ENCODE results near the gene TSGA10IP. TPM values are rescaled to one million over a fixed set of nuclear protein-coding genes. Genes with fewer than 3 reads are reported as not detected.

TSGA10IP gene
- total RNA-seq, 1 donor from 2014 or later, result not detected

DNA sequence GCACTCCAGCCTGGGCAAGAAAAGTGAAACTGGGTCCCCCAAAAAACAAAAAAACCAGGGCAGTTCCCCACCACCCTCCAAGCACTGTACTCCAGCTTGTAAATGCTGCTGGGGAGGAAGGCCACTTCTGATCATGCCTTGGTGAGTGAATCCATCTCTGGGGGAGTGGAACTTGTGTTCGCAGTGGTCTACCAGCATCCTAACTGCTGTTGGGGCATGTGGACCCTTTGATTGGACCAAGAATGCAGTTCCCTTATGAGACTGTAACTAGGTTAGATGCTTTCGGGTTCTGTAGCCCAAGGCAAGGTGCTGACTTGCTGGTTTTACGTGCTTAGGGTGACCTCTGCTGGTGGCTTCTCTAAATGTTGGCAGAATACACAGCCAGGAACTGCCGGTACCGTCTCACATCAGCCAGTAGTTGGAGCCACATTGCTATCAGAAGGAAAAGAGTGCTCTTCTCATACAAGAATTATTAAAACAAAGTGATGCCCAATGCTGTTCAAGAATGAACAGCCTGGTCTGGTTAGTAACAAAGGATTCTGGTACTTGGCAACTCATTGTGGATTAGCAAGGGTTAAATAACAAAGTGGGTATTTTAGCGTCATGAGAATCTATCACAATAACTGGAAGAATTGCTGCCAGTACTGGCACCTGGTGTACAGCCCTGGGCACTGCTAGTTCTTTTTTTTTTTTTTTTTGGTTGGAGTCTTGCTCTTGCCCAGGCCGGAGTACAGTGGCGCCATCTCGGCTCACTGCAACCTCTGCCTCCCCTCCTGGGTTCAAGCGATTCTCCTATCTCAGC lies 43.7 kb downstream of the TSGA10IP start:
- Histone ChIP-seq H3K9ac (ENCODE audit: low read length) (no peak overlapping the region), H3K27me3 (ENCODE audit: insufficient read depth, low read length) (no peaks in the 10 kb centered on the region), H3K4me2 (ENCODE audit: low read length) (no peak overlapping the region), H3K27ac (ENCODE audit: low read depth, low read length) (no peak overlapping the region), H3K36me3 (ENCODE audit: insufficient read depth, low read length) (no peaks in the 10 kb centered on the region), H3K4me3 (ENCODE audit: insufficient read depth, low read depth, low read length) (no peak overlapping the region), H2AFZ (ENCODE audit: low read depth, low read length) (no peak overlapping the region), H4K20me1 (ENCODE audit: insufficient read depth, low read length) (no peaks in the 10 kb centered on the region), H3K4me1 (ENCODE audit: insufficient read depth, low read length) (no peaks in the 10 kb centered on the region), H3K9me3 (ENCODE audit: insufficient read depth, low read depth, low read length) (no peaks in the 10 kb centered on the region), H3K79me2 (ENCODE audit: insufficient read depth, low read length) (no peaks in the 10 kb centered on the region)
- DNase-seq (ENCODE audit: low read depth) (peak; percentile 83), FAIRE-seq (peak; percentile 97)
- TF ChIP-seq, protein P1, sequence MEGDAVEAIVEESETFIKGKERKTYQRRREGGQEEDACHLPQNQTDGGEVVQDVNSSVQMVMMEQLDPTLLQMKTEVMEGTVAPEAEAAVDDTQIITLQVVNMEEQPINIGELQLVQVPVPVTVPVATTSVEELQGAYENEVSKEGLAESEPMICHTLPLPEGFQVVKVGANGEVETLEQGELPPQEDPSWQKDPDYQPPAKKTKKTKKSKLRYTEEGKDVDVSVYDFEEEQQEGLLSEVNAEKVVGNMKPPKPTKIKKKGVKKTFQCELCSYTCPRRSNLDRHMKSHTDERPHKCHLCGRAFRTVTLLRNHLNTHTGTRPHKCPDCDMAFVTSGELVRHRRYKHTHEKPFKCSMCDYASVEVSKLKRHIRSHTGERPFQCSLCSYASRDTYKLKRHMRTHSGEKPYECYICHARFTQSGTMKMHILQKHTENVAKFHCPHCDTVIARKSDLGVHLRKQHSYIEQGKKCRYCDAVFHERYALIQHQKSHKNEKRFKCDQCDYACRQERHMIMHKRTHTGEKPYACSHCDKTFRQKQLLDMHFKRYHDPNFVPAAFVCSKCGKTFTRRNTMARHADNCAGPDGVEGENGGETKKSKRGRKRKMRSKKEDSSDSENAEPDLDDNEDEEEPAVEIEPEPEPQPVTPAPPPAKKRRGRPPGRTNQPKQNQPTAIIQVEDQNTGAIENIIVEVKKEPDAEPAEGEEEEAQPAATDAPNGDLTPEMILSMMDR (IDR thresholded peaks at IDR 0.05; ENCODE audit: insufficient read depth, low read depth, low read length), result peak; percentile 100
- no peak for TF ChIP-seq EZH2 (IDR thresholded peaks at IDR 0.05; ENCODE audit: insufficient read depth, low read length)
- Mint-ChIP-seq H3K27ac (ENCODE audit: unreplicated experiment) (no peak overlapping the region), H3K27me3 (ENCODE audit: low read depth, unreplicated experiment) (no peaks in the 10 kb centered on the region), H3K9me3 (ENCODE audit: unreplicated experiment) (no peaks in the 10 kb centered on the region), H3K4me1 (ENCODE audit: low read depth, unreplicated experiment) (no peaks in the 10 kb centered on the region), H3K36me3 (ENCODE audit: low read depth, unreplicated experiment) (peaks cover 3% of the 10 kb centered on the region), H3K4me3 (ENCODE audit: unreplicated experiment) (peak overlapping the region; percentile 35)

DNA sequence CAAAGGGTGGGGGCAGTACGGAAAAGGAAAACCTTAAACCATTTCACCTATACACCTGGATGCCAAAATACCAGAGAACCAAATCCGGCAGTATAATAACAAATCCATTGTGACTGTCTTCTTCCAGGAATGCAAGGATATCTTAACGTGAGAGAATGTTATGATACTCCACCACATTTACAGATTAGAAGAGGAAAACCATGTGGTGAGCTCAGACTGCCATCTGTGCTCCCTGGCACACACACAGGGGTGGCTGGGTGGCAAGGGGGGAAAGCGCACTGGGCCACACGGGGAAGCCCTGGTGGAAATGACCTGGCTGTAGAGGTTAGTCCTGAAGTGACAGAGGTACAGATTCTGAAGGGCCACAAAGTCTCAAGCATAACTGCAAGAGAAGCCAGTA lies 46.8 kb downstream of the TSGA10IP start:
- Mint-ChIP-seq H3K27ac (ENCODE audit: unreplicated experiment) (no peak overlapping the region), H3K4me3 (ENCODE audit: unreplicated experiment) (no peak overlapping the region), H3K4me1 (ENCODE audit: low read depth, unreplicated experiment) (no peaks in the 10 kb centered on the region), H3K9me3 (ENCODE audit: unreplicated experiment) (no peaks in the 10 kb centered on the region), H3K36me3 (ENCODE audit: low read depth, unreplicated experiment) (peaks cover 5% of the 10 kb centered on the region), H3K27me3 (ENCODE audit: low read depth, unreplicated experiment) (no peaks in the 10 kb centered on the region)
- FAIRE-seq, result no peak
- no peaks in the 10 kb centered on the region for H3K36me3 ChIP-seq (ENCODE audit: insufficient read depth, low read length)
- no peak overlapping the region for H3K27ac ChIP-seq (ENCODE audit: low read depth, low read length)
- H2AFZ ChIP-seq (ENCODE audit: low read depth, low read length), result no peak overlapping the region
- peaks cover 3% of the 10 kb centered on the region for H4K20me1 ChIP-seq (ENCODE audit: insufficient read depth, low read length)
- peak; percentile 19 for DNase-seq (ENCODE audit: low read depth)
- H3K4me1 ChIP-seq (ENCODE audit: insufficient read depth, low read length), result no peaks in the 10 kb centered on the region
- H3K79me2 ChIP-seq (ENCODE audit: insufficient read depth, low read length), result no peaks in the 10 kb centered on the region
- H3K4me3 ChIP-seq (ENCODE audit: insufficient read depth, low read depth, low read length), result no peak overlapping the region
- no peak overlapping the region for H3K4me2 ChIP-seq (ENCODE audit: low read length)
- H3K9me3 ChIP-seq (ENCODE audit: insufficient read depth, low read depth, low read length), result no peaks in the 10 kb centered on the region
- H3K27me3 ChIP-seq (ENCODE audit: insufficient read depth, low read length), result no peaks in the 10 kb centered on the region
- no peak overlapping the region for H3K9ac ChIP-seq (ENCODE audit: low read length)
- TF ChIP-seq, protein P1 (IDR thresholded peaks at IDR 0.05; ENCODE audit: insufficient read depth, low read depth, low read length), result no peak
- TF ChIP-seq EZH2 (IDR thresholded peaks at IDR 0.05; ENCODE audit: insufficient read depth, low read length), result no peak

DNA sequence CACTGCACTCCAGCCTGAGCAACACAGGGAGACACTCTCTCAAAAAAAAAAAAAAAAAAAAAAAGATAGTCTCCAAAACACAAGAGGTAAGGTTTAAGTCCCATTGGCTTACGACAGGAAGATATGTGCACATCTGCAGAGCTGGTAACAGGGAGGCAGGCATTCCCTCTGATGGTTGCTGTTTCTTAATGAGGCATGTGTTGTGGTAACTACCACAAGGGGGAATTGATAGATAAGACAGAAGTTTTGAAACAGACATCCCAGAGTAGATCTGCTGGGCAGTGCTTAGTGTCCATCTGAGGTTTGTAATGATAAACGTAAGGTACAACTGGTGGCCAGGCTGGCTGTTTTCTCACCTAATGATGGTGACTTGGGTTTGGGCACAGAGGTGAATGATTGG lies 52.0 kb downstream of the TSGA10IP start:
- H3K9ac ChIP-seq (ENCODE audit: low read length), result no peak overlapping the region
- peaks cover 27% of the 10 kb centered on the region for H3K36me3 ChIP-seq (ENCODE audit: insufficient read depth, low read length)
- no peak for DNase-seq (ENCODE audit: low read depth)
- Mint-ChIP-seq H3K4me3 (ENCODE audit: unreplicated experiment) (peak overlapping the region; percentile 40), H3K4me1 (ENCODE audit: low read depth, unreplicated experiment) (peaks cover 10% of the 10 kb centered on the region), H3K36me3 (ENCODE audit: low read depth, unreplicated experiment) (peaks cover 14% of the 10 kb centered on the region), H3K9me3 (ENCODE audit: unreplicated experiment) (no peaks in the 10 kb centered on the region), H3K27ac (ENCODE audit: unreplicated experiment) (no peak overlapping the region), H3K27me3 (ENCODE audit: low read depth, unreplicated experiment) (no peaks in the 10 kb centered on the region)
- TF ChIP-seq, protein P1 (IDR thresholded peaks at IDR 0.05; ENCODE audit: insufficient read depth, low read depth, low read length), result no peak
- TF ChIP-seq EZH2 (IDR thresholded peaks at IDR 0.05; ENCODE audit: insufficient read depth, low read length), result no peak
- H3K9me3 ChIP-seq (ENCODE audit: insufficient read depth, low read depth, low read length), result no peaks in the 10 kb centered on the region
- no peak overlapping the region for H3K27ac ChIP-seq (ENCODE audit: low read depth, low read length)
- peaks cover 36% of the 10 kb centered on the region for H3K79me2 ChIP-seq (ENCODE audit: insufficient read depth, low read length)
- H3K4me1 ChIP-seq (ENCODE audit: insufficient read depth, low read length), result peaks cover 3% of the 10 kb centered on the region
- no peak overlapping the region for H3K4me3 ChIP-seq (ENCODE audit: insufficient read depth, low read depth, low read length)
- no peak overlapping the region for H3K4me2 ChIP-seq (ENCODE audit: low read length)
- no peak for FAIRE-seq
- H4K20me1 ChIP-seq (ENCODE audit: insufficient read depth, low read length), result peaks cover 32% of the 10 kb centered on the region
- H3K27me3 ChIP-seq (ENCODE audit: insufficient read depth, low read length), result no peaks in the 10 kb centered on the region
- no peak overlapping the region for H2AFZ ChIP-seq (ENCODE audit: low read depth, low read length)

Data from astrocyte (in vitro differentiated cells and primary cell).